Activated T-helper 17 cell treated with anti-CD3 and anti-CD28 coated beads, Interleukin-2, amount 50 U/mL, for 72 hours (primary cell): ENCODE results near the gene ABLIM2. TPM values are rescaled to one million over a fixed set of nuclear protein-coding genes. Genes with fewer than 3 reads are reported as not detected.
"Not testable (repeated sequence)": the region's sequence is repeated elsewhere in the genome, so short reads cannot be mapped to it uniquely, and the experiment has no call there.

Experiments used
- ATAC-seq: fragments of 150-1000 bp; cut with Tn5 transposase; replicated peaks from 2 replicates; pipeline ENCODE4 v1.10.0; 2021; ENCODE audit warnings: mild to moderate bottlenecking, moderate library complexity
- H3K27ac Mint-ChIP-seq: one replicate; pipeline ENCODE4 v1.8.0; 2022; ENCODE audit warnings: mixed read lengths
- H3K27me3 Mint-ChIP-seq: one replicate; pipeline ENCODE4 v1.8.0; 2022; ENCODE audit warnings: mixed read lengths
- H3K36me3 Mint-ChIP-seq: one replicate; pipeline ENCODE4 v1.8.0; 2022; ENCODE audit warnings: low read depth, mild to moderate bottlenecking, mixed read lengths
- H3K4me1 Mint-ChIP-seq: one replicate; pipeline ENCODE4 v1.8.0; 2022; ENCODE audit warnings: mixed read lengths
- H3K4me3 Mint-ChIP-seq: one replicate; pipeline ENCODE4 v1.8.0; 2022; ENCODE audit warnings: mild to moderate bottlenecking, mixed read lengths
- H3K9me3 Mint-ChIP-seq: one replicate; pipeline ENCODE4 v1.8.0; 2022; ENCODE audit warnings: mixed read lengths
- total RNA-seq, 2 donors: library from RNA; stranded (reverse); gene quantifications; one replicate each; pipeline ENCODE4 v1.2.3, GENCODE V29; 2022

Gene ABLIM2
- total RNA-seq, 2 donors from 2014 or later: 0.53 to 0.82 TPM

GRCh38 chr4:8149664-8150063 lies 8.9 kb downstream of the ABLIM2 start:
- H3K27ac Mint-ChIP-seq: no peak overlapping the region
- H3K9me3 Mint-ChIP-seq: no peaks in the 10 kb centered on the region
- no peak for ATAC-seq
- no peak overlapping the region for H3K4me3 Mint-ChIP-seq
- H3K36me3 Mint-ChIP-seq: no peaks in the 10 kb centered on the region
- H3K4me1 Mint-ChIP-seq: no peaks in the 10 kb centered on the region
- no peaks in the 10 kb centered on the region for H3K27me3 Mint-ChIP-seq

GRCh38 chr4:8148785-8149435 lies 9.7 kb downstream of the ABLIM2 start:
- Mint-ChIP-seq H3K27me3 (no peaks in the 10 kb centered on the region), H3K4me1 (no peaks in the 10 kb centered on the region), H3K4me3 (no peak overlapping the region), H3K9me3 (no peaks in the 10 kb centered on the region), H3K27ac (no peak overlapping the region), H3K36me3 (no peaks in the 10 kb centered on the region)
- ATAC-seq: no peak

- H3K27me3 Mint-ChIP-seq: no peaks in the 10 kb centered on the region
- H3K4me1 Mint-ChIP-seq: no peaks in the 10 kb centered on the region
- H3K36me3 Mint-ChIP-seq: no peaks in the 10 kb centered on the region
- H3K9me3 Mint-ChIP-seq: no peaks in the 10 kb centered on the region
- ATAC-seq: no peak
- no peak overlapping the region for H3K4me3 Mint-ChIP-seq
- no peak overlapping the region for H3K27ac Mint-ChIP-seq
Measured at GRCh38 chr4:8148159-8148558, 10.5 kb downstream of the ABLIM2 start.

GRCh38 chr4:8147231-8147970 lies 11.2 kb downstream of the ABLIM2 start:
- ATAC-seq: no peak
- H3K27ac Mint-ChIP-seq: no peak overlapping the region
- H3K4me3 Mint-ChIP-seq: no peak overlapping the region
- no peaks in the 10 kb centered on the region for H3K27me3 Mint-ChIP-seq
- no peaks in the 10 kb centered on the region for H3K4me1 Mint-ChIP-seq
- no peaks in the 10 kb centered on the region for H3K9me3 Mint-ChIP-seq
- H3K36me3 Mint-ChIP-seq: no peaks in the 10 kb centered on the region

- no peak overlapping the region for H3K27ac Mint-ChIP-seq
- no peaks in the 10 kb centered on the region for H3K4me1 Mint-ChIP-seq
- no peaks in the 10 kb centered on the region for H3K27me3 Mint-ChIP-seq
- no peaks in the 10 kb centered on the region for H3K9me3 Mint-ChIP-seq
- ATAC-seq: no peak
- no peak overlapping the region for H3K4me3 Mint-ChIP-seq
- H3K36me3 Mint-ChIP-seq: no peaks in the 10 kb centered on the region
Measured at GRCh38 chr4:8146157-8146556, 12.5 kb downstream of the ABLIM2 start.

GRCh38 chr4:8144359-8144758 lies 14.3 kb downstream of the ABLIM2 start:
- ATAC-seq: no peak
- Mint-ChIP-seq H3K4me1 (no peaks in the 10 kb centered on the region), H3K27ac (no peak overlapping the region), H3K9me3 (no peaks in the 10 kb centered on the region), H3K36me3 (no peaks in the 10 kb centered on the region), H3K27me3 (no peaks in the 10 kb centered on the region), H3K4me3 (no peak overlapping the region)

GRCh38 chr4:8143392-8144140 lies 15.0 kb downstream of the ABLIM2 start:
- H3K4me1 Mint-ChIP-seq: no peaks in the 10 kb centered on the region
- no peaks in the 10 kb centered on the region for H3K9me3 Mint-ChIP-seq
- no peak overlapping the region for H3K4me3 Mint-ChIP-seq
- no peaks in the 10 kb centered on the region for H3K27me3 Mint-ChIP-seq
- no peak overlapping the region for H3K27ac Mint-ChIP-seq
- H3K36me3 Mint-ChIP-seq: no peaks in the 10 kb centered on the region
- ATAC-seq: no peak

- Mint-ChIP-seq H3K9me3 (no peaks in the 10 kb centered on the region), H3K27me3 (no peaks in the 10 kb centered on the region), H3K27ac (no peak overlapping the region), H3K4me1 (no peaks in the 10 kb centered on the region), H3K36me3 (no peaks in the 10 kb centered on the region), H3K4me3 (no peak overlapping the region)
- no peak for ATAC-seq
Measured at GRCh38 chr4:8142556-8142955, 16.1 kb downstream of the ABLIM2 start.

GRCh38 chr4:8141935-8142334 lies 16.7 kb downstream of the ABLIM2 start:
- no peaks in the 10 kb centered on the region for H3K27me3 Mint-ChIP-seq
- H3K9me3 Mint-ChIP-seq: no peaks in the 10 kb centered on the region
- H3K27ac Mint-ChIP-seq: no peak overlapping the region
- H3K4me3 Mint-ChIP-seq: no peak overlapping the region
- ATAC-seq: no peak
- no peaks in the 10 kb centered on the region for H3K36me3 Mint-ChIP-seq
- H3K4me1 Mint-ChIP-seq: no peaks in the 10 kb centered on the region

GRCh38 chr4:8140915-8141314 lies 17.7 kb downstream of the ABLIM2 start:
- Mint-ChIP-seq H3K4me1 (no peaks in the 10 kb centered on the region), H3K27ac (no peak overlapping the region), H3K4me3 (no peak overlapping the region), H3K27me3 (no peaks in the 10 kb centered on the region), H3K9me3 (no peaks in the 10 kb centered on the region), H3K36me3 (no peaks in the 10 kb centered on the region)
- ATAC-seq: no peak

- not testable (repeated sequence) for H3K4me1 Mint-ChIP-seq
Measured at GRCh38 chr4:8139726-8140125, 18.9 kb downstream of the ABLIM2 start.

GRCh38 chr4:8136972-8137710 lies 21.5 kb downstream of the ABLIM2 start:
- Mint-ChIP-seq H3K9me3 (no peaks in the 10 kb centered on the region), H3K4me1 (no peaks in the 10 kb centered on the region), H3K4me3 (no peak overlapping the region), H3K27ac (no peak overlapping the region), H3K27me3 (no peaks in the 10 kb centered on the region), H3K36me3 (no peaks in the 10 kb centered on the region)
- no peak for ATAC-seq

More at GRCh38 chr4:8139726-8140125, 18.9 kb downstream of the ABLIM2 start:
- H3K9me3 Mint-ChIP-seq, H3K27me3 Mint-ChIP-seq, ATAC-seq, H3K4me3 Mint-ChIP-seq, H3K36me3 Mint-ChIP-seq, H3K27ac Mint-ChIP-seq: not testable (repeated sequence)

GRCh38 chr4:8136529-8136928 lies 22.1 kb downstream of the ABLIM2 start:
- no peaks in the 10 kb centered on the region for H3K4me1 Mint-ChIP-seq
- no peak for ATAC-seq
- H3K9me3 Mint-ChIP-seq: no peaks in the 10 kb centered on the region
- no peak overlapping the region for H3K27ac Mint-ChIP-seq
- no peaks in the 10 kb centered on the region for H3K36me3 Mint-ChIP-seq
- H3K4me3 Mint-ChIP-seq: no peak overlapping the region
- no peaks in the 10 kb centered on the region for H3K27me3 Mint-ChIP-seq

GRCh38 chr4:8135666-8136065 lies 22.9 kb downstream of the ABLIM2 start:
- no peak overlapping the region for H3K4me3 Mint-ChIP-seq
- no peak for ATAC-seq
- no peaks in the 10 kb centered on the region for H3K36me3 Mint-ChIP-seq
- H3K27me3 Mint-ChIP-seq: no peaks in the 10 kb centered on the region
- no peak overlapping the region for H3K27ac Mint-ChIP-seq
- no peaks in the 10 kb centered on the region for H3K9me3 Mint-ChIP-seq
- H3K4me1 Mint-ChIP-seq: no peaks in the 10 kb centered on the region
